HG03439 (cell line): ENCODE measurements around the gene ZNF724.
"Not testable (repeated sequence)": the region's sequence is repeated elsewhere in the genome, so short reads cannot be mapped to it uniquely, and the experiment has no call there.

Source experiments
- ATAC-seq: cut with Tn5 transposase; IDR thresholded peaks from one replicate; pipeline ENCODE4 v1.9.1; 2021; ENCODE audit warnings: mild to moderate bottlenecking, moderate library complexity; ENCODE audit not compliant: unreplicated experiment

Gene ZNF724

DNA sequence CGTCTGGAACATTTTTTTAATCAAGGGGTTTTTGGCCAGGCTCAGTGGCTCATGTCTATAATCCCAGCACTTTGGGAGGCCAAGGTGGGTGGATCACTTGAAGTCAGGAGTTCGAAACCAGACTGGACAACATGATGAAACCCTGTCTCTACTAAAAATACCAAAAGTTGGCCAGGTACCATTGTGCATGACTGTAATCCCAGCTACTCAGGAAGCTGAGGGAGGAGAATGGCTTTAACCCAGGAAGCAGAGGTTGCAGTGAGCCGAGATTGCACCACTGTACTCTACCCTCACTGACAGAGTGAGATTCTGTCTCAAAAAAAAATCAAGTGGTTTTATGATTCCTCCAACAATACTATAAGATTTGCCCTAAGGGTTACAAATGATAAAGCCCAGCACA, 3.1 kb upstream of the ZNF724 start:
- ATAC-seq, result not testable (repeated sequence)

DNA sequence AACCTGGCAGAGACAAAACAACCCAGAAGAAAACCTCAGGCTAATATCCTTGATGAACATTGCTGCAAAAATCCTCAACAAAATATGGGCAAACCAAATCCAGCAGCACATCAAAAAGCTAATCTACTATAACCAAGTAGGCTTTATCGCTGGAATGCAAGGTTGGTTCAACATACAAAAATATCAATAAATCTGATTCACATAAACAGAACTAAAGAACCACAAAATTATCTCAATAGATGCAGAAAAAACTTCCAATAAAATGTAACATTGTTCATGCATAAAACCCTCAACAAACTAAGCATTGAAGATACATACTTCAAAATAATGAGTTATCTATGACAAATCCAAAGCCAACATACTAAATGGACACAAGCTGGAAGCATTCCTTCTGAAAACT, 8.8 kb downstream of the ZNF724 start:
- no peak for ATAC-seq

DNA sequence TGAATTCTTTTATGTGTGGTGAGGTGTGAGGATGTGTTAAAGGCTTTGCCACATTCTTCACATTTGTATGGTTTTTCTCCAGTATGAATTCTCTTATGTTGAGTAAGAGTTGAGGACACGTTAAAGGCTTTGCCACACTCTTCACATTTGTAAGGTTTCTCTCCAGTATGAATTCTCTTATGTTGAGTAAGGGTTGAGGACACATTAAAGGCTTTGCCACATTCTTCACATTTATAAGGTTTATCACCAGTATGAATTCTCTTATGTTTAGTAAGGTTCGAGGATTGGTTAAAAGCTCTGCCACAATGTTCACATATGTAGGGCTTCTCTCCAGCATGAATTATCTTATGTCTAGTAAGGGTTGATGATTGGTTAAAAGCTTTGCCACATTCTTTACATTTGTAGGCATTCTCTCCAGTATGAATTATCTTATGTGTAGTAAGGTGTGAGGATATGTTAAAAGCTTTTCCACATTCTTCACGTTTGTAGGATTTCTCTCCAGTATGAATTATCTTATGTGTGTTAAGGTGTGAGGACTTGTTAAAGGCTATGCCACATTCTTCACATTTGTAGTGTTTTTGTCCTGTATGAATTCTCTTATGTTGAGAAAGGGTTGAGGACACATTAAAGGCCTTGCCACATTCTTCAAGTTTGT, 27.1 kb downstream of the ZNF724 start:
- ATAC-seq, result no peak

DNA sequence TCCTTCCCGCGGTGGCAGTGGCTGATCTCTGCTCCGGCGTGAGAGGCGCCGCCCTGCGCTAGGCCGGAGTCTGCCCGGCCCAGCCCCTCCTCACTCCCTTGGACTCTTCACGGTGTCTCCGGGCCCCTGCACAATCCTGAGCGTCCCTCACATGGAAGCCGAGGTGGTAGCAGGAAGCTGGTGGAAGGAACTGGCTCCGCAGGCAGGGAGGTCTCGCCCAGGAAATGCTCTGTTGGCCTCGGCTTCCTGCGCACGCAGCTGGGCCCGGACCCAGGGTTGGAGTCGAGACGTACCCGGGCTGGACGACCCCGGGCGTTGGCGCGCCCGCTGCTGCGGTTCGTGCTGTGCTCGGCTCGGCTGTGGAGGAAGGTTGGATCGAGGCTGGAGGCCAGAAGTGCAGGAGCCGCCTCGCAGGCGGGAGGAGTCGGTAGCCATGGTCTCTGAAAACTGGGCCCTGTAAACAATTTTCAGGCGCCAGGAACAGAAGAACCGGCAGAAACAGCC, 46.3 kb downstream of the ZNF724 start:
- no peak for ATAC-seq

DNA sequence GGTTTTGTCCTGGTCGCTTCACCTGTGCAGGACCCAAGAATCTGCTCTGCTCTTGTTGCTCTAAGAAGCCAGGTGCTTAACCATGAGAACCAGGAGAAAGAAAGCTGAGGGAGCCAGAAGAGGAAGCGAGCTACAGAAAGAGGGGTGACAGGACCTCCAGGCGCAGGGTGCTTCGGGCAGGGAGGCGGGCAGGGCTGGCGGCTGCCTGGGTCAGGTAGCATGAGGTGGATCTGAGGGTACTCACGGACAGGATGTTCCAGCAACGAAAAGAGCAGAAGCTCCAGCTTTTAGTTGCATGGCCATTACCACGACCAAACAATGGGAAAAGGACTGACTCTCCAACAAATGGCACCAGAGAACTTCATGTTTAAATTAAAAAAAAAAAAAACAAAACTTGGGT, 59.9 kb downstream of the ZNF724 start:
- no peak for ATAC-seq

DNA sequence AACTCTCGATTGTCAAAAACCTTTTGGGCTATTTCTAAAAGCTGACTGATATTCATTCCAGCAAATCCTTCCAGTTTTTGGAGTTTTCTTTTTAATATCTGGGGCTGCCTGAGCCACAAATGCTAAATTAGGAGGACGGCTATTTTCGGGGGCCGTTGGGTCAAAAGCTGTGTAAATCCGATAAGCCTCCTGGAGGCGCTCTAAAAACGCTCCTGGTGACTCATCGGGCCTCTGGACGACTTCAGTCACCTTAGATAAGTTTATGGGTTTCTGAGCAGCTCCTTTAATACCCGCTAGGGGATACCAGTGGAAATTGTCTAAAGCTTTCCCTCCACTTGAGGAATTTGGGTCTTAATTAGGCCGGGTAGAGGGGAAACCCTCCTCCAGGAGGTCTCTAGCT, 66.9 kb downstream of the ZNF724 start:
- no peak for ATAC-seq
